IMR-90 (cell line): ENCODE measurements around the gene HIVEP1. TPM values are rescaled to one million over a fixed set of nuclear protein-coding genes. Genes with fewer than 3 reads are reported as not detected.

Experiments
- ATAC-seq: fragments of 200-7000 bp; cut with Tn5 transposase; 2 replicates; pipeline ENCODE4 v1.9.1; 2020; ENCODE audit warnings: low read depth, mild to moderate bottlenecking, moderate library complexity
- BruUV-seq: library from RNA; stranded (reverse); fragments of 400-500 nt; replicated peaks from 2 replicates; lab custom pipeline; 2021; lab: Mats Ljungman, UMichigan
- CTCF ChIA-PET: fragments of 300-600 bp; formaldehyde crosslinking; extraction: SDS; loops from one replicate; lab custom pipeline; 2021; ENCODE audit warnings: antibody characterized with exemption; lab: Yijun Ruan, JAX
- POLR2A ChIA-PET: fragments of 300-600 bp; sonication (Branson Sonifier 250); formaldehyde crosslinking; loops from one replicate; lab custom pipeline; 2022; ENCODE audit warnings: antibody characterized with exemption; ENCODE audit not compliant: unreplicated experiment; lab: Charles Lee
- DNase-seq: peaks from one replicate; pipeline ENCODE4 v3.0.0; 2013
- H2AFZ ChIP-seq: replicated peaks from 2 replicates; pipeline ENCODE3; 2013; ENCODE audit warnings: low read length, mild to moderate bottlenecking; ENCODE audit not compliant: poor library complexity
- H2AK5ac ChIP-seq: 2 replicates; pipeline ENCODE4 v1.6.1; 2013; ENCODE audit warnings: low read depth, low read length, inconsistent platforms
- H2AK9ac ChIP-seq: replicated peaks from 2 replicates; pipeline ENCODE3; 2013; ENCODE audit warnings: mild to moderate bottlenecking, low read depth, low read length, moderate library complexity; ENCODE audit not compliant: poor library complexity
- H2BK120ac ChIP-seq: 2 replicates; pipeline ENCODE4 v1.6.1; 2013; ENCODE audit warnings: low read depth, low read length, inconsistent platforms
- H2BK15ac ChIP-seq: 3 replicates; pipeline ENCODE4 v1.6.1; 2013; ENCODE audit warnings: low read depth, low read length, inconsistent platforms
- H2BK20ac ChIP-seq: 2 replicates; pipeline ENCODE4 v1.6.1; 2013; ENCODE audit warnings: low read depth, mild to moderate bottlenecking, inconsistent platforms, low read length, moderate library complexity
- H2BK5ac ChIP-seq: 2 replicates; pipeline ENCODE4 v1.6.1; 2013; ENCODE audit warnings: mild to moderate bottlenecking, low read depth, low read length, inconsistent platforms; ENCODE audit not compliant: poor library complexity, severe bottlenecking
- H3K14ac ChIP-seq: replicated peaks from 2 replicates; pipeline ENCODE4 v1.6.1; 2013; ENCODE audit warnings: low read depth, low read length, inconsistent platforms
- H3K18ac ChIP-seq: 2 replicates; pipeline ENCODE4 v1.6.1; 2013; ENCODE audit warnings: low read depth, low read length, control low read depth
- H3K23ac ChIP-seq: 2 replicates; pipeline ENCODE4 v1.6.1; 2013; ENCODE audit warnings: low read depth, low read length, inconsistent platforms
- H3K27ac ChIP-seq: 2 replicates; pipeline ENCODE4 v1.5.1; 2013; ENCODE audit warnings: mild to moderate bottlenecking, control low read depth, low read length; ENCODE audit not compliant: insufficient read depth
- H3K27me3 ChIP-seq: 2 replicates; pipeline ENCODE4 v1.6.1; 2013; ENCODE audit warnings: low read length; ENCODE audit not compliant: control insufficient read depth, insufficient read depth
- H3K36me3 ChIP-seq: 2 replicates; pipeline ENCODE4 v1.6.1; 2013; ENCODE audit warnings: low read length, mixed read lengths; ENCODE audit not compliant: control insufficient read depth, insufficient read depth
- H3K4ac ChIP-seq: 2 replicates; pipeline ENCODE4 v1.6.1; 2013; ENCODE audit warnings: low read depth, low read length, inconsistent platforms
- H3K4me1 ChIP-seq: 2 replicates; pipeline ENCODE4 v1.6.1; 2013; ENCODE audit warnings: low read length, mixed read lengths; ENCODE audit not compliant: control insufficient read depth, insufficient read depth
- H3K4me2 ChIP-seq: 2 replicates; pipeline ENCODE4 v1.6.1; 2013; ENCODE audit warnings: low read depth, mild to moderate bottlenecking, control low read depth, low read length, moderate library complexity
- H3K4me3 ChIP-seq: 2 replicates; pipeline ENCODE4 v1.5.1; 2013; ENCODE audit warnings: low read depth, mild to moderate bottlenecking, control low read depth, low read length, moderate library complexity; ENCODE audit not compliant: insufficient read depth
- H3K56ac ChIP-seq: 2 replicates; pipeline ENCODE4 v1.6.1; 2013; ENCODE audit warnings: low read length, inconsistent platforms; ENCODE audit not compliant: insufficient read depth; ENCODE audit errors: extremely low read depth
- H3K79me1 ChIP-seq, 2 experiments: 2 replicates each; pipeline ENCODE4 v1.6.1; 2013; ENCODE audit warnings: low read length in 2 of 2, inconsistent platforms in 1 of 2, low read depth in 1 of 2
- H3K9ac ChIP-seq: 2 replicates; pipeline ENCODE4 v1.6.1; 2013; ENCODE audit warnings: low read depth, low read length, control low read depth
- H3K9me1 ChIP-seq: 2 replicates; pipeline ENCODE4 v1.6.1; 2013; ENCODE audit warnings: low read length, inconsistent platforms; ENCODE audit not compliant: insufficient read depth
- H3K9me3 ChIP-seq: 2 replicates; pipeline ENCODE4 v1.6.1; 2013; ENCODE audit warnings: low read length; ENCODE audit not compliant: control insufficient read depth, insufficient read depth
- H4K20me1 ChIP-seq: 2 replicates; pipeline ENCODE4 v1.6.1; 2013; ENCODE audit warnings: low read length, inconsistent platforms; ENCODE audit not compliant: insufficient read depth
- H4K5ac ChIP-seq: 2 replicates; pipeline ENCODE4 v1.6.1; 2013; ENCODE audit warnings: mild to moderate bottlenecking, low read depth, low read length, control low read depth
- H4K8ac ChIP-seq, 2 experiments: 2 replicates each; pipeline ENCODE4 v1.6.1; 2013; ENCODE audit warnings: low read depth in 2 of 2, low read length in 2 of 2, control low read depth in 1 of 2, inconsistent platforms in 1 of 2
- H4K91ac ChIP-seq: 2 replicates; pipeline ENCODE4 v1.6.1; 2013; ENCODE audit warnings: low read depth, low read length, inconsistent platforms; ENCODE audit not compliant: insufficient read depth
- FOS ChIP-seq: fragments of 150-350 bp; IDR thresholded peaks from 2 replicates; pipeline ENCODE4 v1.6.1; 2016; ENCODE audit warnings: low read depth, low read length
- SMC3 ChIP-seq: fragments of 150-350 bp; IDR thresholded peaks from 2 replicates; pipeline ENCODE4 v1.6.1; 2016; ENCODE audit warnings: low read depth, mild to moderate bottlenecking, antibody characterized with exemption, low read length, moderate library complexity
- WGBS, 2 experiments: methylation state at CpG; one replicate each; pipeline versions ENCODE4 v1.1.5 to v1.1.7; 2013; ENCODE audit warnings: missing lambda C conversion rate in 2 of 2; ENCODE audit not compliant: insufficient read length in 1 of 2; ENCODE audit errors: extremely low coverage in 2 of 2; 5-methylcytosine and 5-hydroxymethylcytosine counted together
- dilution Hi-C: fragments of 300-500 bp; cut with HindIII; formaldehyde crosslinking; loops from one replicate; pipeline ENCODE4 v1.14.3; 2018; ENCODE audit warnings: low sequenced_read_pairs; ENCODE audit not compliant: unreplicated experiment
- in situ Hi-C: fragments of 300-500 bp; cut with MboI; formaldehyde crosslinking; loops from 3 replicates; pipeline ENCODE4 v1.14.3; 2019; ENCODE audit warnings: low sequenced_read_pairs, inconsistent platforms, mixed read lengths
- intact Hi-C: fragments of 100-400 bp; cut with micrococcal nuclease; formaldehyde crosslinking; loops from 2 replicates; pipeline ENCODE4 v1.10.0; 2022
- polyA plus RNA-seq, 3 experiments: library from polyadenylated mRNA; depleted of rRNA; stranded (reverse); fragments of >200 nt; gene quantifications; 2 replicates each; pipeline ENCODE4 v1.2.3, GENCODE V29; 2012; ENCODE audit warnings: low replicate concordance in 1 of 3
- total RNA-seq: library from RNA; depleted of rRNA; stranded (reverse); fragments of >200 nt; gene quantifications from 2 replicates; pipeline ENCODE4 v1.2.3, GENCODE V29; 2012
- TF ChIP-seq, protein P1 (sequence below): fragments of 150-350 bp; IDR thresholded peaks from 2 replicates; pipeline ENCODE4 v1.6.1; 2017; ENCODE audit warnings: mild to moderate bottlenecking, antibody characterized with exemption, low read length, low read depth

Gene HIVEP1
- total and polyA plus RNA-seq, 2 of the 4 experiments (the other 2 are of a cell fraction), result 13.0 to 17.2 TPM

DNA sequence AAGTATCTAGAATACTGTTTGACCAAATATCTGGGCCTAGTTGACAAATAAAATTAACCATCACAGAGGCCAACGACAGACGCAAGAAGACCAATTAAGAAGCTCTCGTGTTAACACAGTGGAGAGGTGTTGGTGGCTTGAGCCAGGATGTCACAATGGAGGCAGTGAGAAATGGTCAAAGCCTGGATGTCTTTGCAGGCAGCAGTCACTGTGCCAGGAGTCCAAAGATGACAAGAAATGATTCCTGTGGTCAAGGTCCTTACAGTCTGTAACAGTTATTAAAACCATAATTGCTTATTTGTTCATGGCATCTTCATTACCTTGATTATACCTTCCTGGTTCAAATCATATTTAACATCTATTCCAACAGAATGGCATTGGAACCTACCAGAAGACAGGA, 186.7 kb downstream of the HIVEP1 start:
- Histone ChIP-seq H3K4me3 (no peak overlapping the region), H3K4me1 (peaks cover 6% of the 10 kb centered on the region; the same call in 1 of the 2 replicates), H4K91ac (no peak overlapping the region), H3K9me1 (0 out of 2 replicates have a peak, but pooled peaks cover 3% of the 10 kb centered on the region), H3K14ac (no peak overlapping the region), H3K9me3 (no peaks in the 10 kb centered on the region), H2BK5ac (no peak overlapping the region), H3K27ac (no peak overlapping the region), H3K23ac (no peak overlapping the region), H2AK5ac (0 out of 2 replicates have a peak overlapping the region, but pooled peaks have one; percentile 51), H3K36me3 (no peaks in the 10 kb centered on the region), H3K56ac (no peak overlapping the region), H3K4ac (0 out of 2 replicates have a peak overlapping the region, but pooled peaks have one; percentile 44), H3K27me3 (no peaks in the 10 kb centered on the region), H3K9ac (no peak overlapping the region), H4K20me1 (no peaks in the 10 kb centered on the region), H3K79me1 (no peaks in the 10 kb centered on the region), H3K4me2 (no peak overlapping the region), H2BK120ac (no peak overlapping the region), H4K5ac (no peak overlapping the region; the same call in 1 of the 2 replicates), H2AK9ac (no peak overlapping the region), H3K18ac (no peak overlapping the region), H2BK15ac (no peak overlapping the region), H2AFZ (no peak overlapping the region), H4K8ac (no peak overlapping the region), H2BK20ac (no peak overlapping the region; the same call in 1 of the 2 replicates)
- in situ Hi-C loops, result no loop called here
- dilution Hi-C loops, result no loop called here
- ChIA-PET CTCF (no interaction called here), POLR2A (no interaction called here)
- no peak for ATAC-seq
- no peak for DNase-seq
- TF ChIP-seq SMC3 (no peak), FOS (no peak)
- TF ChIP-seq, protein P1, sequence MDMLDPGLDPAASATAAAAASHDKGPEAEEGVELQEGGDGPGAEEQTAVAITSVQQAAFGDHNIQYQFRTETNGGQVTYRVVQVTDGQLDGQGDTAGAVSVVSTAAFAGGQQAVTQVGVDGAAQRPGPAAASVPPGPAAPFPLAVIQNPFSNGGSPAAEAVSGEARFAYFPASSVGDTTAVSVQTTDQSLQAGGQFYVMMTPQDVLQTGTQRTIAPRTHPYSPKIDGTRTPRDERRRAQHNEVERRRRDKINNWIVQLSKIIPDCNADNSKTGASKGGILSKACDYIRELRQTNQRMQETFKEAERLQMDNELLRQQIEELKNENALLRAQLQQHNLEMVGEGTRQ, result no peak
- whole genome bisulfite sequencing, 2 experiments, result no CpG with 5 or more reads among the region's 3 CpGs
- BruUV-seq, result no TSS peak
- intact Hi-C loops, result no loop called here
